ENCODE results near the gene DPP8. TPM values are rescaled to one million over a fixed set of nuclear protein-coding genes. Genes with fewer than 3 reads are reported as not detected.
A peak's percentile ranks its signal among the peaks of the same experiment; 100 is the strongest.

Gene DPP8
- total and polyA plus RNA-seq, 2 experiments from 2014 or later, result 21.7 to 33.5 TPM

- TF ChIP-seq, protein P1, sequence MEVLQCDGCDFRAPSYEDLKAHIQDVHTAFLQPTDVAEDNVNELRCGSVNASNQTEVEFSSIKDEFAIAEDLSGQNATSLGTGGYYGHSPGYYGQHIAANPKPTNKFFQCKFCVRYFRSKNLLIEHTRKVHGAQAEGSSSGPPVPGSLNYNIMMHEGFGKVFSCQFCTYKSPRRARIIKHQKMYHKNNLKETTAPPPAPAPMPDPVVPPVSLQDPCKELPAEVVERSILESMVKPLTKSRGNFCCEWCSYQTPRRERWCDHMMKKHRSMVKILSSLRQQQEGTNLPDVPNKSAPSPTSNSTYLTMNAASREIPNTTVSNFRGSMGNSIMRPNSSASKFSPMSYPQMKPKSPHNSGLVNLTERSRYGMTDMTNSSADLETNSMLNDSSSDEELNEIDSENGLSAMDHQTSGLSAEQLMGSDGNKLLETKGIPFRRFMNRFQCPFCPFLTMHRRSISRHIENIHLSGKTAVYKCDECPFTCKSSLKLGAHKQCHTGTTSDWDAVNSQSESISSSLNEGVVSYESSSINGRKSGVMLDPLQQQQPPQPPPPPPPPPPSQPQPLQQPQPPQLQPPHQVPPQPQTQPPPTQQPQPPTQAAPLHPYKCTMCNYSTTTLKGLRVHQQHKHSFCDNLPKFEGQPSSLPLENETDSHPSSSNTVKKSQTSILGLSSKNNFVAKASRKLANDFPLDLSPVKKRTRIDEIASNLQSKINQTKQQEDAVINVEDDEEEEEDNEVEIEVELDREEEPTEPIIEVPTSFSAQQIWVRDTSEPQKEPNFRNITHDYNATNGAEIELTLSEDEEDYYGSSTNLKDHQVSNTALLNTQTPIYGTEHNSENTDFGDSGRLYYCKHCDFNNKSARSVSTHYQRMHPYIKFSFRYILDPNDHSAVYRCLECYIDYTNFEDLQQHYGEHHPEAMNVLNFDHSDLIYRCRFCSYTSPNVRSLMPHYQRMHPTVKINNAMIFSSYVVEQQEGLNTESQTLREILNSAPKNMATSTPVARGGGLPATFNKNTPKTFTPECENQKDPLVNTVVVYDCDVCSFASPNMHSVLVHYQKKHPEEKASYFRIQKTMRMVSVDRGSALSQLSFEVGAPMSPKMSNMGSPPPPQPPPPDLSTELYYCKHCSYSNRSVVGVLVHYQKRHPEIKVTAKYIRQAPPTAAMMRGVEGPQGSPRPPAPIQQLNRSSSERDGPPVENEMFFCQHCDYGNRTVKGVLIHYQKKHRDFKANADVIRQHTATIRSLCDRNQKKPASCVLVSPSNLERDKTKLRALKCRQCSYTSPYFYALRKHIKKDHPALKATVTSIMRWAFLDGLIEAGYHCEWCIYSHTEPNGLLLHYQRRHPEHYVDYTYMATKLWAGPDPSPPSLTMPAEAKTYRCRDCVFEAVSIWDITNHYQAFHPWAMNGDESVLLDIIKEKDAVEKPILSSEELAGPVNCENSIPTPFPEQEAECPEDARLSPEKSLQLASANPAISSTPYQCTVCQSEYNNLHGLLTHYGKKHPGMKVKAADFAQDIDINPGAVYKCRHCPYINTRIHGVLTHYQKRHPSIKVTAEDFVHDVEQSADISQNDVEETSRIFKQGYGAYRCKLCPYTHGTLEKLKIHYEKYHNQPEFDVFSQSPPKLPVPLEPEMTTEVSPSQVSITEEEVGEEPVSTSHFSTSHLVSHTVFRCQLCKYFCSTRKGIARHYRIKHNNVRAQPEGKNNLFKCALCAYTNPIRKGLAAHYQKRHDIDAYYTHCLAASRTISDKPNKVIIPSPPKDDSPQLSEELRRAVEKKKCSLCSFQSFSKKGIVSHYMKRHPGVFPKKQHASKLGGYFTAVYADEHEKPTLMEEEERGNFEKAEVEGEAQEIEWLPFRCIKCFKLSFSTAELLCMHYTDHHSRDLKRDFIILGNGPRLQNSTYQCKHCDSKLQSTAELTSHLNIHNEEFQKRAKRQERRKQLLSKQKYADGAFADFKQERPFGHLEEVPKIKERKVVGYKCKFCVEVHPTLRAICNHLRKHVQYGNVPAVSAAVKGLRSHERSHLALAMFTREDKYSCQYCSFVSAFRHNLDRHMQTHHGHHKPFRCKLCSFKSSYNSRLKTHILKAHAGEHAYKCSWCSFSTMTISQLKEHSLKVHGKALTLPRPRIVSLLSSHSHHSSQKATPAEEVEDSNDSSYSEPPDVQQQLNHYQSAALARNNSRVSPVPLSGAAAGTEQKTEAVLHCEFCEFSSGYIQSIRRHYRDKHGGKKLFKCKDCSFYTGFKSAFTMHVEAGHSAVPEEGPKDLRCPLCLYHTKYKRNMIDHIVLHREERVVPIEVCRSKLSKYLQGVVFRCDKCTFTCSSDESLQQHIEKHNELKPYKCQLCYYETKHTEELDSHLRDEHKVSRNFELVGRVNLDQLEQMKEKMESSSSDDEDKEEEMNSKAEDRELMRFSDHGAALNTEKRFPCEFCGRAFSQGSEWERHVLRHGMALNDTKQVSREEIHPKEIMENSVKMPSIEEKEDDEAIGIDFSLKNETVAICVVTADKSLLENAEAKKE (CRISPR knock-in tag; IDR thresholded peaks at IDR 0.05), result no peak
Measured at GRCh38 chr15:65529762-65530317, 12.4 kb upstream of the DPP8 start (continued).

- Histone ChIP-seq H3K4me3 (no peak overlapping the region), H3K79me2 (replicated peaks; ENCODE audit: insufficient read depth) (peaks cover 25% of the 10 kb centered on the region), H3K36me3 (ENCODE audit: insufficient read depth) (no peaks in the 10 kb centered on the region), H3K4me2 (no peak overlapping the region), H3F3A (replicated peaks; ENCODE audit: low read depth) (peaks cover 12% of the 10 kb centered on the region), H4K20me1 (replicated peaks; ENCODE audit: insufficient read depth) (peaks cover 21% of the 10 kb centered on the region), H3K27me3 (ENCODE audit: insufficient read depth) (no peaks in the 10 kb centered on the region), H2AFZ (0 out of 2 replicates have a peak overlapping the region, but pooled peaks have one; percentile 39), H3K27ac (ENCODE audit: low read depth) (no peak overlapping the region), H3K9me2 (ENCODE audit: insufficient read depth) (no peaks in the 10 kb centered on the region), H3K4me1 (ENCODE audit: insufficient read depth) (peaks cover 24% of the 10 kb centered on the region)
- DNase-seq (ENCODE audit: low spot score) (peak; percentile 58), ATAC-seq (peak; percentile 6; the same call in 1 of the 3 replicates)
- H3K27ac Mint-ChIP-seq, result no peak overlapping the region
- H3K4me1 Mint-ChIP-seq, result peaks cover 33% of the 10 kb centered on the region
- no peak overlapping the region for H3K4me3 Mint-ChIP-seq
- H3K27me3 Mint-ChIP-seq (ENCODE audit: insufficient read depth, low read depth, poor library complexity), result peaks cover 10% of the 10 kb centered on the region
- no peaks in the 10 kb centered on the region; the same call in 2 of the 3 replicates for H3K9me3 Mint-ChIP-seq
- no peaks in the 10 kb centered on the region for H3K36me3 Mint-ChIP-seq (ENCODE audit: low read depth)
- TF ChIP-seq, protein P2, sequence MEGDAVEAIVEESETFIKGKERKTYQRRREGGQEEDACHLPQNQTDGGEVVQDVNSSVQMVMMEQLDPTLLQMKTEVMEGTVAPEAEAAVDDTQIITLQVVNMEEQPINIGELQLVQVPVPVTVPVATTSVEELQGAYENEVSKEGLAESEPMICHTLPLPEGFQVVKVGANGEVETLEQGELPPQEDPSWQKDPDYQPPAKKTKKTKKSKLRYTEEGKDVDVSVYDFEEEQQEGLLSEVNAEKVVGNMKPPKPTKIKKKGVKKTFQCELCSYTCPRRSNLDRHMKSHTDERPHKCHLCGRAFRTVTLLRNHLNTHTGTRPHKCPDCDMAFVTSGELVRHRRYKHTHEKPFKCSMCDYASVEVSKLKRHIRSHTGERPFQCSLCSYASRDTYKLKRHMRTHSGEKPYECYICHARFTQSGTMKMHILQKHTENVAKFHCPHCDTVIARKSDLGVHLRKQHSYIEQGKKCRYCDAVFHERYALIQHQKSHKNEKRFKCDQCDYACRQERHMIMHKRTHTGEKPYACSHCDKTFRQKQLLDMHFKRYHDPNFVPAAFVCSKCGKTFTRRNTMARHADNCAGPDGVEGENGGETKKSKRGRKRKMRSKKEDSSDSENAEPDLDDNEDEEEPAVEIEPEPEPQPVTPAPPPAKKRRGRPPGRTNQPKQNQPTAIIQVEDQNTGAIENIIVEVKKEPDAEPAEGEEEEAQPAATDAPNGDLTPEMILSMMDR (conservative IDR thresholded peaks at IDR 0.05; ENCODE audit: low read depth in 2 of 2), result no peak
- TF ChIP-seq EZH2 (IDR thresholded peaks at IDR 0.05; ENCODE audit: low read depth, unreplicated experiment) (no peak), STAT1 (IDR thresholded peaks at IDR 0.05; ENCODE audit: unreplicated experiment) (no peak), ZNF114 (CRISPR knock-in tag; IDR thresholded peaks at IDR 0.05) (no peak), POLR2AphosphoS5 (IDR thresholded peaks at IDR 0.05; ENCODE audit: low read depth) (no peak), NANOG (IDR thresholded peaks at IDR 0.05; ENCODE audit: borderline replicate concordance) (no peak), CREB1 (CRISPR knock-in tag; IDR thresholded peaks at IDR 0.05; ENCODE audit: low read depth) (no peak)
Measured at GRCh38 chr15:65528461-65529060, 11.1 kb upstream of the DPP8 start.
